Caki2 (cell line): Measurements from ENCODE around the gene BCL2L1. TPM values are rescaled to one million over a fixed set of nuclear protein-coding genes. Genes with fewer than 3 reads are reported as not detected.
"Not testable (repeated sequence)": the region's sequence is repeated elsewhere in the genome, so short reads cannot be mapped to it uniquely, and the experiment has no call there.

ENCODE experiments used
- DNase-seq: peaks from one replicate; pipeline ENCODE4 v3.0.0-alpha.2; 2015; ENCODE audit warnings: low read depth
- in situ Hi-C: cut with HindIII; loops from 2 replicates; pipeline ENCODE4 v1.10.0; 2016; ENCODE audit warnings: low sequenced_read_pairs, low pct_unique_long_range_greater_than_20kb, mixed read lengths
- total RNA-seq: library from RNA; depleted of rRNA; stranded (reverse); fragments of >200 nt; shearing (Covaris generic); gene quantifications from 2 replicates; pipeline ENCODE4 v1.2.3, GENCODE V29; 2014; ENCODE audit warnings: low replicate concordance; rRNA removed

BCL2L1 gene
- total RNA-seq, 1 experiment from 2014 or later, result 256 TPM

GRCh38 chr20:31640259-31640658 is 82.4 kb downstream of the BCL2L1 start:
- no peak for DNase-seq
- in situ Hi-C loops, result no loop called here

GRCh38 chr20:31638816-31639215 is 83.9 kb downstream of the BCL2L1 start:
- in situ Hi-C loops, result no loop called here
- DNase-seq, result no peak

GRCh38 chr20:31638317-31638716 is 84.4 kb downstream of the BCL2L1 start:
- no peak for DNase-seq
- in situ Hi-C loops, result no loop called here

- in situ Hi-C loops, result no loop called here
- DNase-seq, result no peak
These were observed 85.0 kb downstream of the BCL2L1 start, which contains the start of gene COX4I2 for GRCh38 chr20:31637660-31638059. COX4I2 (plus strand) TSS chr20:31637912; CDS start chr20:31639018, 1,106 bp downstream.

GRCh38 chr20:31633339-31633914 is 89.2 kb downstream of the BCL2L1 start:
- DNase-seq, result no peak
- in situ Hi-C loops, result no loop called here

GRCh38 chr20:31632548-31633338 is 89.9 kb downstream of the BCL2L1 start:
- no peak for DNase-seq
- in situ Hi-C loops, result no loop called here

GRCh38 chr20:31630187-31630790 is 92.4 kb downstream of the BCL2L1 start:
- no peak for DNase-seq
- in situ Hi-C loops, result no loop called here

GRCh38 chr20:31628057-31628456 is 94.6 kb downstream of the BCL2L1 start:
- DNase-seq, in situ Hi-C loops: not testable (repeated sequence)

GRCh38 chr20:31626534-31626933 is 96.1 kb downstream of the BCL2L1 start:
- in situ Hi-C loops, DNase-seq: not testable (repeated sequence)

- in situ Hi-C loops, DNase-seq: not testable (repeated sequence)
These were observed 99.6 kb downstream of the BCL2L1 start for GRCh38 chr20:31623123-31623505.

- in situ Hi-C loops, result no loop called here
- DNase-seq, result no peak
These were observed 102.4 kb downstream of the BCL2L1 start for GRCh38 chr20:31620246-31620645.

GRCh38 chr20:31617432-31618104 is 105.1 kb downstream of the BCL2L1 start:
- no peak for DNase-seq
- in situ Hi-C loops, result no loop called here

GRCh38 chr20:31615416-31615815 is 107.3 kb downstream of the BCL2L1 start:
- in situ Hi-C loops, result no loop called here
- no peak for DNase-seq

Other genes with a start within 250 kb of the BCL2L1 start
- not detected in 2 replicates for gene DEFB124, start 247.7 kb downstream of the BCL2L1 start, total RNA-seq
- not detected in 2 replicates for gene REM1, start 247.6 kb downstream of the BCL2L1 start, total RNA-seq
- 283 and 338 TPM in 2 replicates for gene HM13, start 208.4 kb downstream of the BCL2L1 start, total RNA-seq
- 1,473 and 1,479 TPM in 2 replicates for gene ID1, start 117.6 kb downstream of the BCL2L1 start, total RNA-seq
- not detected in 2 replicates for gene COX4I2, start 85.0 kb downstream of the BCL2L1 start, total RNA-seq
- 143 and 164 TPM in 2 replicates for gene TPX2, start 16.4 kb upstream of the BCL2L1 start, total RNA-seq
- gene MYLK2, start 96.5 kb upstream of the BCL2L1 start, total RNA-seq, result not detected in 2 replicates
- not detected in 2 replicates for gene FOXS1, start 122.7 kb upstream of the BCL2L1 start, total RNA-seq
- 3.9 TPM in 1 of 2 replicates, not detected in the other for gene DUSP15, start 147.7 kb upstream of the BCL2L1 start, total RNA-seq
- 0.20 TPM in 1 of 2 replicates, not detected in the other for gene TTLL9, start 147.8 kb upstream of the BCL2L1 start, total RNA-seq
- gene PDRG1, start 229.2 kb upstream of the BCL2L1 start, total RNA-seq, result 50.9 and 55.6 TPM in 2 replicates
- gene XKR7, start 245.3 kb upstream of the BCL2L1 start, total RNA-seq, result 8.1 and 9.7 TPM in 2 replicates